Limb (tissue), 2 donors: ENCODE data around the gene SRL.
"Not testable (repeated sequence)": the region's sequence is repeated elsewhere in the genome, so short reads cannot be mapped to it uniquely, and the experiment has no call there.

Experiments
- DNase-seq, 2 donors: peaks; one replicate each; pipeline ENCODE4 v3.0.0-alpha.2; 2016; ENCODE audit errors: extremely low spot score in 2 of 2

The SRL gene

DNA sequence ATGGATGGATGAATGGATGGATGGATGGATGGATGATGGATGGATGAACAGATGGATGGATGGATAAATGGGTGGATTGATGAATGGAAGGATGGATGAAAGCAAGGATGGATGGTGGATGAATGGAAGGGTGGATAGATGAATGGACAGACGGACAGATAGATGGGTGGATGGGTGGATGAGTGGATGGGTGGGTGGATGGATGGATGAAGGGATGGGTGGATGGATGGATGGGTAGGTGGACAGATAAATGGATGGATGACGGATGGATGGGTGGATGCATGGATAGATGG lies 14.9 kb downstream of the SRL start:
- no peak for DNase-seq

GRCh38 chr16:4226251-4227039 lies 15.4 kb downstream of the SRL start:
- DNase-seq: no peak

GRCh38 chr16:4225075-4225474 lies 16.8 kb downstream of the SRL start:
- no peak for DNase-seq

DNA sequence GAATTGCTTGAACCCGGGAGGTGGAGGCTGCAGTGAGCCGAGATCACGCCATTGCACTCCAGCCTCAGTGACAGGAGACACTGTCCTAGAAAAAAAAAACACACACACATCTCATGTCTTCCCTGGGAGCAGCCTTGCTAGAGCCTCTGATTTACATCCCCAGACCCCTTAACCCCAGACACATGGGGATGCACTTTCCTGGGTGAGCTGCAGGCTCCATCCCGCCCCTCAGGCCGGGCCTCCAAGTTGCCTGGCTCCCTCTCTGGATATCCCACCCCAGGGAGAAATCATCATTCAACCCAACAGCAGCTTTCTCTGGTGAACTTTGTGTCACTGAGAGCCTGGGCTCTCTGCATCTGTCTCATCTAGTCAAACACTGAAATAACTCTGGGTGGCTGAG lies 21.5 kb downstream of the SRL start:
- DNase-seq: no peak

GRCh38 chr16:4218202-4218601 lies 23.7 kb downstream of the SRL start:
- DNase-seq: no peak

GRCh38 chr16:4217204-4218131 lies 24.4 kb downstream of the SRL start:
- peak; percentile 74 to 80 for DNase-seq

- no peak for DNase-seq
Observed at GRCh38 chr16:4216596-4216995, 25.3 kb downstream of the SRL start.

GRCh38 chr16:4215106-4215505 lies 26.8 kb downstream of the SRL start:
- DNase-seq: no peak

GRCh38 chr16:4214215-4214621 lies 27.7 kb downstream of the SRL start:
- DNase-seq: no peak

- DNase-seq: no peak
Observed at GRCh38 chr16:4213737-4214136, 28.1 kb downstream of the SRL start.

DNA sequence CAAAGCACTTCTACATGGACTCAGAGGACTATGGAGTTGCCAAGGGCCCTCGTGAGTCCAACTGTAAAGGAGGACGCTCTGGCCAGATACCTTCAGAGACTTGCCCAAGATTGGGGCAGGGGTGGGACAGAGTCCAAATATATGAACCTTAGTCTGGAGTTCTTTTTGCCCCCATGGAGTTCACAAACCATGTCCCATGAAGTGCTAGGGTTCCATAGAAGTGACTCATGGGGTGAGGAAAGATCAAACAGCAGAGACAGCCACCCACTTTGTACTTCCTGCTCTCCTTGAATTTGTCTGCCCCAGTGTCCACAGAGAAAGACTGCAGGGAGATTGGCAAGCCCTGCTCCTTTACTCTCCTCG lies 29.0 kb downstream of the SRL start:
- DNase-seq: no peak

DNA sequence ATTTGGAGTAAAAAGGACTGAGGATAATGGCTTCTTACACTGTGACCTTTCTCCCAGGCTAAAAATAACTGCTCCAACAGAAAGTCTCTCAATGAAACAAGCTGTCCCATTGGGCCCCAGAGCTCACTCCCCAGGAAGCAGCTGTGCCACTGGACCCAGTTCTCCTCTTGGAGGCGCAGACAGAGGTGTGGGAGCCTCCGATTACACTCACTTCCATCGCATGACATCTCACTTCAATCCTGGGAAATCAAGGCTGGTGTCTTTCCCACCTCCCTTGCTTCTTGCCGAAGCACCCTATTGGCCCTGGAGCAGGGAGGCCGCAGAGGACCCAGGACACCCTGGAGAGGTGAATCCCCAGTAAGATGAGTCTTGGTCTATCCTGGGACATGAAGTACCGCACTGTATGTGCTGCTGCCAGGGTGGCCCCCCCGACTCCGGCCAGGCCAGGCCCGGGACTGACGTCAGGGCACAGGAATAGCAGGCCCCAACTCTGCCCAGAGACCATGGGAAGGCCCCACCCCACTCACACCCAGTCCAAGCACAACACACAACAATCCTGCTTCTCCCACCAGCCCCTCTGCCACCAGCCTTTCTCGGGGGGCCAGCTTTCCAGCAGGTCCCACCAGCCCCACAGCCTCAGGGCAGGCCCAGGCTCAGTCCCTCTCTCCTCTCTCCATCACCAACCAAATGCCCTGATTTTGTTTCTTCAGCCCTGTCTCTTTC lies 29.5 kb downstream of the SRL start:
- no peak for DNase-seq

DNA sequence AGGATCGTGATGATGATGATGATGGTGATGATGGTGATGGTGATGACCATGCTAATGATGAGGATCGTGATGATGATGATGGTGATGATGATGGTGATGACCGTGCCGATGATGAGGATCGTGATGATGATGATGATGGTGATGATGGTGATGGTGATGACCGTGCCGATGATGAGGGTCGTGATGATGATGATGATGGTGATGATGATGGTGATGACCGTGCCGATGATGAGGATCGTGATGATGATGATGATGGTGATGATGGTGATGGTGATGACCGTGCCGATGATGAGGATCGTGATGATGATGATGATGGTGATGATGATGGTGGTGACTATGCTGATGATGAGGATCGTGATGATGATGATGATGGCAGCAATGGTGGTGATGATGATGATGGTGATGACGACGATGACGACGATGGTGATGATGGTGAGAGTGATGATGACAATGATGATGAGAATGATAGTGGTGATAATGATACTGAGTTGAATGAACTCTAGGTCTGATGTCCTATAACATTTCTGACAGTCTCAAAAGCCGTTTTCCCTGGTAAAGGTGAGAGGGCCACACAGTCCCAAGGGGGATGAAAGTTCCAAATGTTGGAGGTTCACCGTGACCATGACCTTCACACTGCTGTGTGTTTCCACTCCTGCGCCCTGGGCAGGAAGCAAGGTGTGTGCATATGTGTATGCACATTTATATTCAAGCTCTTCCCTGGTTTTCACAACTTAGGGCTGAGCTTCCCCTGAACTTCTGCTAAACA lies 30.3 kb downstream of the SRL start:
- DNase-seq: not testable (repeated sequence)

GRCh38 chr16:4209666-4210065 lies 32.2 kb downstream of the SRL start:
- DNase-seq: no peak

DNA sequence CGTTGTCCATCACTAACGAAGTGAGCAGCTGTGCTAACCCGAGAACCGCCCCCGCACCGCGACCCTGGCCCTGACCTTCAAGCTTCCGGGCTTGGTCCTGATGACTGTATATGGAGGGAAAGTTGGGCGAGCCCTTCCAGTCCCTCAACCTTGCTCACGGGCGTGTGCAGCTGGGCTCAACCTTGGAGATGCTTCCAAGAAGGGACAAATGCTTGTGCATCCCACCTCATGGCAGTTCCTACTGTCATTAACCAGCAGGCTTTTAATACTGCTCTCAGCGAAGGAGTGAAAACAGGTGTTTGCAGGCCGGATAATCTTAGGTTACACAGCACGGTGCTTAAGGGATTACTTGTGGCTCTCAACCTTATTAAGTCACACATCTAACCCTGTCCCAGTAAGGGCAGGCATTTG lies 33.5 kb downstream of the SRL start:
- DNase-seq: no peak

GRCh38 chr16:4207683-4208340 lies 34.1 kb downstream of the SRL start:
- no peak for DNase-seq

GRCh38 chr16:4207229-4207628 lies 34.7 kb downstream of the SRL start:
- DNase-seq: no peak

DNA sequence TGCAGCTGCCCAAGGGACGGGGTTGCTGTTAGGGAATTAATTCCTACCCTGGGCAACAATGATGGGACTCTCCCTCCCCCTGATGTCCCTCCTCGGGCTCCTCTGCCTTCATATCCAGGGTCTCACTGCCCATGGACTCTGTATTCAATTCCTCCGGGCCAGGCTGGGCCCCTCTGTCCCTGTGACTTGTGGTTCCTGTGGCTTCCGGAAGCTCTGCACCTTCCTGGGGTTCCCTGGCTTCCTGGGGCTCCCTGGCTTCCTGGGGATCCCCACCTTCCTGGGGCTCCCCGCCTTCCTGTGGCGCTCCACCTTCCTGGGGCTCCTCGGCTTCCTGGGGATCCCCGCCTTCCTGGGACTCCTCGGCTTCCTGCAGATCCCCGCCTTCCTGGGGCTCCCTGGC lies 35.2 kb downstream of the SRL start:
- no peak for DNase-seq

- no peak for DNase-seq
Observed at GRCh38 chr16:4205971-4206370, 35.9 kb downstream of the SRL start.

DNA sequence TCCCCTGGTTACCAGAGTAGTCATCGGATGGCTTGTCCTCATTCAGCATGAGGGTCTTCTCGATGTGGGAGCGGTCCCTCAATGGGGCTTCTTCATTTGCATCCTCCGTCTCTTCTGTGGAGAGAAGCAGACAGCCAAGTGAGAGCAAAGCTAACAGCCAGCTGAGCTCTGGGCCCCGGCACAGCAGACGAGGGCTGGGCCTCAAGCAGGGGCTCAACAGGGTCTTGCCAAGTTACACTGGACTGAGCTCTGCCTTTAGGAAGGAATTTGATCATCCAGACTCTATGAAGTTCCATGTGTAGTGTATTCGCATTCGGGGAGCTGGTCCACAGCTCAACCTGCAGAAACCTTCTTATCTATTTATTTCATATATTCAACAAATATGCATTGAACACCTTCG lies 37.4 kb downstream of the SRL start:
- peak in 1 of 2 donors; percentile 52 for DNase-seq

GRCh38 chr16:4203748-4204147 lies 38.1 kb downstream of the SRL start:
- DNase-seq: no peak
